GM18502 (cell line): Measurements from ENCODE around the gene KLHDC4.
"Not testable (repeated sequence)": the region's sequence is repeated elsewhere in the genome, so short reads cannot be mapped to it uniquely, and the experiment has no call there.

Experiments used
- ATAC-seq: cut with Tn5 transposase; IDR thresholded peaks from one replicate; pipeline ENCODE4 v1.9.1; 2021; ENCODE audit warnings: mild to moderate bottlenecking; ENCODE audit not compliant: unreplicated experiment, poor library complexity

KLHDC4 gene

DNA sequence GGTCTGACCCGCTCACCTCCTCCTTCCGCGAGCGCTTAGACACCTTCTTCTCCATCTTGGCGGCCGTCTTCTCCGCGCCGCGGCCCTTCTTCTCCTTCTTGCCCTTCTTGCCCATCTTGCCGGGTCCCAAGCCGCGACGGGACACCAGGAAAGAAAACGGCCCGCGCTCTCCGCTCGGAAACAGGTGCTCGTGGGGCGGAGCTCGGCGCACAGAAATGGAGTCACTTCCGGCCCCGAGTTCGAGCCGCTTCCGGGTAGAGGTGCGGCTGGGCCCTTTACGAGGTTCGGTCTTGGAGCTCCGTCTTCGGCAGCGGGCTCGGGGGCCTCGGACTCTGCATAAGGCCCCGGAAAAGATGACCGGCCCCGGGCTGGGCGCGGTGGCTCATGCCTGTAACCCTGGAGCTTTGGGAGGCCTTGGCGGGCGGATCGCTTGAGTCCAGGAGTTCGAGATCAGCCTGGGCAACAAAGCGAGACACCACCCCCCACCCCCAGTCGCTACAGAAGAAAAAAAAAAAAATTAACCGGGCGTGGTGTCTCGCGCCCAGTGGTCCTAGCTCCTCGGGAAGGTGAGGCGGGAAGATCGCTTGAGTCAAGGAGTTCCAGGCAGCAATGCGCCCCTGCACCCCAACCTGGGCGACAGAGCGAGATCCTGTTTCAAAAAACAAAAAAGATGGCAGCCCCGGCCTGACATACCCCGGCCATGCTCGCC, at the start of gene KLHDC4:
KLHDC4 (minus strand) TSS at position 211 of the 709 bp plus-strand sequence; CDS start at position 115, 96 bp downstream.
- peak; percentile 83 for ATAC-seq

DNA sequence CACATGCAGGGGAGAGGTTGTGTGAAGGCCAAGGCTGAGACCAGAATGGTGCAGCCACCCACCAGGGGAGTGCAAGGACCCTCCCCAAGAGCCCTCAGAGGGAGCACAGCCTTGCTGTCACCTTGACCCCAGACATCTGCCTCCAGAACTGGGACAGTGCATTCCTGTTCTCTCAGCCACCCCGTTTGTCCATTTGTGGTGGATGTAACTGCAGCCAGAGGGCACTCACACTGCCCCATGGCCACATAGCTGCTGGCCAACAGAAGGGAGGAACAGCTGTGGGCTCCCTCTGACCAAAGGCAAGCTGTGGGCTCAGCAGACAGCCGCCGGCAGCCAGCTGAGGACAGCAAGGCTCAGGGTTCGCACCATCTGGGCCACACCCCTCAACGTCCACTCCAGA, 49.8 kb upstream of the KLHDC4 start:
- no peak for ATAC-seq

DNA sequence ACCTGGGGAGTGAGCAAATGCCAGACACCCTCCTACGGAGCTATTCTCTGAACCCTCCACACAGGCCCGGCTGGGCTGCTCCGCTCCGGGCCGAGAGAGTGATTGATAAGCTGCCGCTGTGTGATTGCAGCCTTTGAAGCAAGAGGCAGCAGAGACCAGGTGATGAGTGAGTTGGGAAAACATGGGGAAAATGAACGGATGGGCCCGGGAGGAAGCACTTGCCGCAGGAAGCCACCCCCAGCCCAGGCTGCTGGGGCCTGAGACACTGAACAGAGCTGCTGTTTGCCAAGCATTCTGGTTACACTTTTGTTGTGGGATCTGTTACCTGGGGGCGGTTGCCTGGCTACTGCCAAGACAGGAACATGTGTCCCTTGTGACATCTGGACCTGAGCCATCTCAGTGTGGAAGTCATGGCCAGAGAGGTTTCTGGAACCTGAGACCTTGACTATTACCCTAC, 46.4 kb upstream of the KLHDC4 start:
- no peak for ATAC-seq

DNA sequence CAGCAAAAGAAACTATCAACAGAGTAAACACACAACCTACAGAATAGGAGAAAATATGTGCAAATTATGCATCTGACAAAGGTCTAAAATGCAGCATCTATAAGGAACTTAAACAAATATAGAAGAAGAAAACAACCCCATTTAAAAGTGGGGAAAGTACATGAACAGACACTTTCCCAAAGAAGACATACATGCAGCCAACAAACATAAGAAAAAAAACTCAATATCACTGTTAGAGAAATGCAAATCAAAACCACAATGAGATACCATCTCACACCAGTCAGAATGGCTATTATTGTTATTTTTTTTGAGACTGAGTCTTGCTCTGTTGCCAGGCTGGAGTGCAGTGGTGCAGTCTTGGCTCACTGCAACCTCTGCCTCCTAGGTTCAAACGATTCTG, 45.7 kb upstream of the KLHDC4 start:
- not testable (repeated sequence) for ATAC-seq

DNA sequence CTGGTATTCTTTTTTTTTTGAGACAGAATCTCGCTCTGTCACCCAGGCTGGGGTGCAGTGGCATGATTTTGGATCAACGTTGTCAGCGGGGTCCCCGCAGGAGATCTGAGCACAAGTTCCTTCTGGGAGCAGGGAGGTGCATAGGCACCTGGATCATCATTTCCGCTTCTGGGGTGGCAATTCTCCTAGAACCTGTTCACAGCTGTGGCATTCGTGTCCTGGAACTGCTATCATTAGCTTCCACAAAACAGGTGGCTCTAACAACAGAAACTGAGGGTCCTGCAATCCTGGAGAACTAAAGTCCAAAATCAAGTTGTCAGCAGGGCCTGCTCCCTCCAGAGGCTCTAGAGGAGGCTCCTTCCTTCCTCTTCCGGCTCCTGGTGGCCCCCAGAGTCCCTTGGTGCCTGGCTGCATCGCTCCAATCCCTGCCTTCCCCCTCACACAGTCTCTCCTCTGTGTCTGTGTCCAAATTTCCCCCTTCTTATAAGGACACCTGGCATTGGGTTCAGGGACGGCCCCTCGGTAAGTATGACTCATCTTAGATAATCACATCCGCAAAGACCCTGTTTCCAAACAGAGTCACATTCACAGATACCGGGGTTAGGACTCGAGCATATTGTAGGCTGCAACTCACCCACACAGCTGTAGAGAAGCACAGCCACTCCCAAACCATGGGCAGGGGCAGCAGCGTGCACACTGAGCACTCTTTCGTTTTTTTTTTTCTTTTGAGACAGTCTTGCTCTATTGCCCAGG, 43.5 kb upstream of the KLHDC4 start:
- peak; percentile 63 for ATAC-seq

DNA sequence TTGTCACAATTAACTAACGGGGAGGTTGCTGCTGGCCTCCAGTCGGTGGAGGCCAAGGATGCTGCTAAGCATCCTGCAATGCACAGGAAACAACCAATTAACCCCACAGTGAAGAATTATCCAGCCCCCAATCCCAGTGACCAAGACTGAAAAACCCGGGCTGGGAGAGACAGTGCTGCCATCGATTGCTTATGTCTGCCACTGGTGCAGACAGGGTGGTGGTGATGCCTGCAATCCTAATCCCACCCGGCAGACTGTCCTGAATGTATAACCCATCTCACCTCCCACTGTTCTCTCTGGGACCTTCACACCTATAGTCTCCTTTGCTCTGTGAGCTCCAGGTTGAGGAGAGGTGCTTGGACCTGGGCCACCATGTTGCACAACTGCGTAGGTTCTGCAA, 42.3 kb upstream of the KLHDC4 start:
- ATAC-seq: no peak

DNA sequence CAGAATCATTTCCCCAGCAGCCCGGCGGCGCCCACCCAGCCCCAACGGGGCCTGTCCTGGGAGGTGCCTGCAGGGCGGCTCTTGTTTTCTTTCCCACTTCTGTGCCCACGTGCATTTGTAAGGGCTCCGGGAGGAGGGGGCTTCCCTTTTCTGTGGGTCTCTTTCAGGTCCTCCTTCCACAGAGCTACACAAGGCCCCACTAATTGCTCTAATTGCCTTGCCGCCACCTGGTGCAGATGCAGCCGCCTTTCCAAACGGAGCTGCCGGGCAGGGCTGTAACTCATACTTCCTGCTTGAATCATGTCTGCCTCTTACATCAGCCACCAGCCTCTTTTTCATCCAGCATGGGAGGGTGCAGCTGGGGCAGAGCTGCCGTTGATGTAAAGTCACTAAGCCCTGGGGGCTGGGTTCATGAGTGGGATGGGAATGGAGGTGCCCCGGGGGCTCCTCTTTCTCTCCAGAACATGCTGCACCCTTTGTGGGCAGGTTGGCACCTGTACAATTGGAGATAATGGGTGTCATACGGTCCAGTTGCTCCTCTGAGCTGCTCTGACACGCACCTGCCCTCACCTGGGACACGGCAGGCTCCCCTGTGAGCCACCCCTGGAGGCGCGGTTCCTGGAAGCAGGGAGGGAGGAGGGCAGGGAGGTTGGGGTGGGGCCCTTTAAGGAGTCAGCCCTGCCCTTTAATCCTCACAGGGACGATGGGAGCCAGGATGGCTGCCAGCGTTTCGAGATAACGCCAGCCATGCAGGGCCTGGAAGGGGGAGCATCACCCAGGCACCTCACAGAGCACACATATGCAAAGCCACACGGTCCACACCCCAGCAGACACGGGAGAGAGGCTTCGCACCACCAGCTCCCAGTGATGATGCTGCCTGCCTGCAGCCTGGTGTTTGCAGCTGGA, 41.1 kb upstream of the KLHDC4 start:
- no peak for ATAC-seq

DNA sequence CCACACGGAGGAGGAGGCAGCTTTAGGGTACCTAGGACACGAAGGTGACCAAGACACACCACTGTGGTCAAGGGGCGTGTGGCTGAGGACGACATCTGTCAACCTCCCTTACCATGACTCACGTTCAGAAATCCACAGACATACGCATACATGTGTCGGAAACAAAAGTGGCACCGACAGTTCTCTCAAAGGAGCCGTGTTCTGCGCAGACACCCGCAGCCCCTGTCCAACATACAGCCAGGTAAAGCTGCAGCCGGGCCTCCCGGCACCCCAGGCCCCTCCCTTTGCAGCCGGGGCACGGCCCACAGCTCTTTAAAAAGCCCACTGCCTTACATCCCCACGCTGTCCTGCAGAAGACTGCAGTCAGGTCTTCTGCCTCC, 40.5 kb upstream of the KLHDC4 start:
- ATAC-seq: no peak

DNA sequence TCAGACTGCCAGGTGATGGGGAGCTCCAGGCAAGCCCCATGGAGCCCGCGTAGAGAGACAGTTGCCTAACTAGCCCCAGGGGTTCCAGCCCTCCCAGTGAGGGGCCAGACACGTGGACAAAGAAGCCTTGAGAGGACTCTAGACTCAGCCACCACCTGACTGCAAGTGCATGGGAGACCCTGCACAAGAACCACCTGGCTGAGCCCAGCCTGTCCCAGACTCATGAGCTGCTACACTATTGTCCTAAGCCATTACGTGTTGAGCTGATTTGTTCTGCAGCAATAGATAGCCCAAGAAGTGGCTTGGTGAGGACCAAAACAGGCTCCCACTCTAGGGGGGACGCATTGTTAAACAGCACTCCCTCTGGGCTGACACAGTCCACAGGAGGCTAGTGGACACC, 37.6 kb upstream of the KLHDC4 start:
- ATAC-seq: no peak

DNA sequence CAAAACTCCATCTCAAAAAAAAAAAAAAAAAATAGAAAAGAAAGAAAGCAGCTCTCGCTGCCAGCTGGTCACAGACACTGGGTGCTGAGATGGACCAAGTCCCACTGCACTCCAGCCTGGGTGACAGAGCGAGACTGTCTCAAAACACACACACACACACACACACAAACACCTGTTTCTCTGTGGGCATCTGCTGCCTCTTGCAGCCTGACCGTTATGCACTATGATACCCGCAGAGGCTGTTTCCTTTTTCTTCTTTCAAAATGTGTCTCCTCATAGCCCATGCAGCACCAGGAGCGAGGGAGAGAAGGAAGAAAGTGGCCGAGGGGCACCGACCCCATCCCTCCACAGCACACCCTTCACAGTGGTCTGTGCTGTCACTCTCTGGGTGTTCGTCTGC, 36.9 kb upstream of the KLHDC4 start:
- no peak for ATAC-seq

DNA sequence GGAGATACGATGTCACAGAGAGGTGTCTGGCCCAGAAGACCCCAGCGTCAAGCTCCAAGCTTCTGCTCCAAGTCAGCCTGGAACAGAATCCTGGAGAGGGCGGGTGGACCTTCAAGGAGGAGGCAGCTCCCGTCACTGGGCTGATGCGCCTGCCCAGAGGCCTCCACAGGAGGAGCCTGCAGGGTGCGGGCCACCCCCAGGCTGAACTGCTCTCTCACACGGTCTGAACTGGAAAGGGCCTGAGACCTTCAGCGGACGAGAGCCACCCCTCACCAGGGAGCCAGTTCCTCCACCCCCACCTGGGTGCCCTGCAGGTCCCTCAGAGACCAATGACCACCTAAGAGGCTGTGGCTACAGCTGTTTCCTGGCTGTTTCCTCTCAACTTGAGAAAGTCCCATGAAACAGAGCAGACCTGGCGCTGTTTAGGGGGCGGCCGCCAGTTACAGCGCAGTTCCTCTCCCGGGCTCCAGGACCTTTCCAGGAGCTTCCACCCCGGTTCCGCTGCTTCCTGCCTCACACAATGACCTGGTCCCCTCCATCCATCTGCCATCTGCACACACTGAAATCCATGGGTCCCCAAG, 36.0 kb upstream of the KLHDC4 start:
- no peak for ATAC-seq

DNA sequence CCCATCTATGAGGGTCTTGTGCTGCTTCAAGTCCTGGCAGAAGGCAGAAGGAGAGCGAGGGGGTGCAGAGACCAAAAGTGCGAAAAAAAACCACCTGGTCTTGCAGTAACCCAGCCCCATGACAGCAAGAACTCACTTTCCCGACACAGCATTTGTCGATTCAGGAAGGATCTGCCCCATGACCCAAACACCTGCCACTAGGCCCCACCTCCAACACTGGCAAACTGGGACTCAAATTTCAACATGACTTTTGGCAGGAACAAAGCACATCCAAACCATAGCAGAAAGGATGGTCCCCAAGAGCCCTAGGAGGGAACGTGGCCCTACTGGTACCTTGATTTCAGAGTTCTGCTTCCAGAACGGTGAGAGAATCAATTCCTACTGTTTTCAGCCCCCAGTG, 34.7 kb upstream of the KLHDC4 start:
- no peak for ATAC-seq

DNA sequence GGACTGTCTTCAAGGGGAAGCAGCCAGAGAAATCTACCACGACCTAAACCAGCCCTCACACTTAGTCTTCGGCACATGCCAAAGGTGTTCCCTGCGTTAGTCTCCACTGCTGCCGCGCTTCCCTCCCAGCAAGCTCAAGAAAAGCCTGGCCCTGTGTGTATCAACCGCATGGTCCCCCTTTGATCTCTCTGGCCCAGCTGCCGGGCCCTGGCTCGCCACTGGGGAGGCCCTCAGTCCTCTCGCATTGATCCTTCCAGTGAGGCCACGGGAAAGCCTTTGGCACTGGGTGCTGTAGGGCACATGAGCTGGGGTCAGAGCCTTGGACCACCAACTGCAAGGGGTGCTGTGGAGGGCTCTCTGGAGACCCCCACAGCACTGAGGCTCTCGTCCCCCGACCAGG, 29.6 kb upstream of the KLHDC4 start:
- ATAC-seq: no peak

DNA sequence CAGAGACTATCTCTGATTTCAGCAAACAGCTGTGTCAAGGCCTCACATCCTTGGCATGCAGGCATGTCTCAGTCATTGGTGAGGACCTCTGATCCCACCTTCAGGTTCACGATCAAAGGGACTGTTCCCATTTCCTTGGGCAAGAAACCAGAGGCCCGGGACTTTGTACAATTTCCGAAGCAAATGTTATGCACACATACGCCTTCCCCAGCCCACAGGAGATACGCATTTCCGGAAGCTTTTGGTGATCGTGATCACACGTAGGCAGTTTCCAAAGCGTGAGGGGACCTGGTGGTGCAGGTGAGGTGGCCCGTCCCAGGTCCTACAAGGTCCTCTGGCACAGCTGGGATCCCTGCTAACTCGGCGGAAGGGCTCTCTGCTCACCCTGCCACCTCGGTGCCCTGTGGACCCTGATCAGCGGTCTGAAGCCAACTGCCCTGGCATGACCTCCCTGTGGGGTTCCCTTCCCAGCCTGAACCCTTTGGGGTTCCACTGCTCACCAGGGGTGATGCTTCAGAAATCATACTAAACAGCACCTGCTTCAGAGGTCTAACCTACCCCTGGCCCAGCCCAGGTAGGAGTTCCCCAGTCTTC, 28.8 kb upstream of the KLHDC4 start:
- ATAC-seq: no peak

DNA sequence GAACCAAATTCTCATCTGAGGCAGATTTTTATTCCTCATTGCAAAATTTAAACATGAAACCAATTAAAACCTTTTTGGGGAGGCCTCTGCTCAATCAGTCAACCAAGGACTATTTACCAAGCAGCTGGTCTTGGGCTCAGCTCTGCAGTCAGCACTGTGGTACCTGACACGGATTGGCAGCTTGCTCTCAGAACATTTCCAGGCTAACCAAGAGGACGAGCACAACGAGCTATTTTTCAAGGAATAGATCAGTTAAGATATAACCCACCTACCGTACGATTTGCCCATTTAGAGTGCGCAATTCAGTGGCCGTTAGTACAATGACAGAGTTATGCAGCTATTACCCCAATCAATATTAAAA, 26.4 kb upstream of the KLHDC4 start:
- ATAC-seq: no peak

DNA sequence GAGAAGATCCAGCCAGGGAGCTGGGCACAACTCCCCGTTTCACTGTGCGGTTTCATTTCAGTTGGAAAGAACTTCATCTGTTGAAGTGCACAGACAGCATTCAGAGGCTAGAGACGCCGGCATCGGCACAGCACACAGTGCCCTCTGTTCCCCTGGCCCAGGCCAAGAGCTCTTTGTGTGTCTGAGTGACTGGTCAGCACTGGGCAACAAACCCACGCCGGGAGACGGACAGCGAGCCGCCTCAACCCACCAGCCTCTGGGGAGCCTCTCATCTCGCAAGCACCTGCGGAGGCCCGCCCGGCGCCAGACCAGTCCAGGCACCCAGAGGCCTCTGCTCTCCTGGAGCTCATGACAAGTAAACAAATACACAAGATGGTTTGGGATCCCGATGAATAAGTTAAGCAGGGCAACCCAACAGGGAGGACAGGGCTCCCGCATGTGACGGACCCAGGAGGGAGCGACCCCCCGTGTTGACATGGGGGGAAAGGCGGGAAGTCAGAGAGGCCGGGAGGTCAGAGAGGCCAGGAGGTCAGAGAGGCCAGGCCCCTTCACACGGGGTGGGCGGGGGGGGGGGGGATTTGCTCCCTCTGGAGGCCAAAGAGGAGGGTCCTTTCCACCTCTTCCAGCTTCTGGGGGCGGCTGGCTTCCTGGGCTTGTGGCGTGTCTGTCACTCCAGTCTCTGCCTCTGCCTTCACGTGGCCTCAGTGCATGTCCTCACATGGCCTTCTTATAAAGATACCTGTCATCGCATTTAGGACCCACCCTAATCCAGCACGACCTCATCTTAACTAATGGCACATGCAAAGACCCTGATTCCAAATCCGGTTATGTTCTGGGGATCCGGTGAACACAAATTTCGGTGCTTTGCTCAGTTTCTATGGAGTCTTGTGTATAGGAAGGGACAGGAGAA, 25.8 kb upstream of the KLHDC4 start:
- no peak for ATAC-seq

DNA sequence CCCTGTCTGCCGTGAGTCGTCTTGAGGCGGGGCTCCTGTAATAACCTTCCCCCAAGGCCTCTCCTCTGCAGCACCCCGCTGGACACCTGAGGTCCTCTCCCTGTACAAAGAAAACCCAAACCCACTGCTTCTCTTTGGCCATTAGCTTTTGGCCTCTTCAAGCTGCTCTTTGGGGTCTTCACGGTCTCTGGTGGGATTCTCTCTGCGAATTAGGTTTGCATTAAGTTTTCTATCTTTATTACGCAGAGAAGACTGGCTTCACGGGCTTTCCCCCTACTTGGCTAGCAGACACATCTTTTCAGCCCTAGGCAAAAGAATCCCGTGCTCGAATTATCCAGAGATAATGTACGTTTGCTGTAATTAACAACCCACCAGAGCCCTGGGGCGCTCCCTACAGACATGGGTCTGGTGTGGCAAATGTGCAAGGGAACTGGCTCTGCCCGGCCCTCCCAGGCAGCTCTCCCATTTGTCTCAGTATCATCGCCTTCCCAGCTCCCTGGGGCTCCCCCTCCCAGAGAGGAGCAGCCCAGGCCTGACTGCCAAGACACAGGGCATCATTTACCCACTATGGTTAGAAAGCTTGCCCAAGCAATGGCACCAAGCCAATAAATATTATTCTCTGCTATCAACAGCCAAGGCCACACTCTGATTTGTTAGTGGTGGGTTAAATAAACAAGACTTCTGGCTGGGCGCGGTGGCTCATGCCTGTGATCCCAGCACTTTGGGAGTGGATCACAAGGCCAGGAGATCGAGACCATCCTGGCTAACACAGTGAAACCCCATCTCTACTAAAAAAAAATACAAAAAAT, 24.7 kb upstream of the KLHDC4 start:
- no peak for ATAC-seq
